Nephron progenitor cell (in vitro differentiated cells): ENCODE measurements around the gene NCAPD3.

Experiments
- DNase-seq: peaks from one replicate; pipeline ENCODE4 v3.0.0; 2021
- H3K27ac Mint-ChIP-seq: 2 replicates; pipeline ENCODE4 v1.8.0; 2021; ENCODE audit warnings: mild to moderate bottlenecking, moderate library complexity, mixed read lengths
- H3K27me3 Mint-ChIP-seq: 2 replicates; pipeline ENCODE4 v1.8.0; 2021; ENCODE audit warnings: mild to moderate bottlenecking, low read depth, mixed read lengths; ENCODE audit not compliant: poor library complexity
- H3K36me3 Mint-ChIP-seq: 2 replicates; pipeline ENCODE4 v1.8.0; 2021; ENCODE audit warnings: low read depth, mixed read lengths
- H3K4me1 Mint-ChIP-seq: 2 replicates; pipeline ENCODE4 v1.8.0; 2021; ENCODE audit warnings: mixed read lengths
- H3K4me3 Mint-ChIP-seq: 2 replicates; pipeline ENCODE4 v1.8.0; 2021; ENCODE audit warnings: mild to moderate bottlenecking, moderate library complexity, mixed read lengths
- H3K9me3 Mint-ChIP-seq: 2 replicates; pipeline ENCODE4 v1.8.0; 2021; ENCODE audit warnings: mild to moderate bottlenecking, moderate library complexity, mixed read lengths
- TF ChIP-seq, protein P1 (sequence below): fragments of 200-600 bp; sonication (generic); IDR thresholded peaks from 2 replicates; pipeline ENCODE4 v1.5.0; 2021; ENCODE audit warnings: antibody characterized with exemption

The NCAPD3 gene

DNA sequence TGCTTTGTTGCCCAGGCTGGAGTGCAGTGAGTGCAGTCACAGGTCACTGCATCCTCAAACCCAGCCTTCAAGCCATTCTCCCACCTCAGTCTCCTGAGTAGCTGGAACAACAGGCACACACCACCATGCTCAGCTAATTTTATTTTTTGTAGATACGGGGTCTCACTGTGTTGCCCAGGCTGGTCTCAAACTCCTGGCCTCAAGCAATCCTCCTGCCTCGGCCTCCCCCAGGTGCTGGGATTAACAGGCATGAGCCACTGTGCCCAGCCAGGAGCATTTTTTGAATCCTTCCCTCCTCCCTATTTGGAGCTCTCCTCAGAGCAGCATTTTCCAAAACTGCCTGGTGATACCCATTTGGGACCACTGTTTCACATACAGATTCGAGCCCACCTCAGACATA lies 77.2 kb downstream of the NCAPD3 start:
- H3K4me3 Mint-ChIP-seq = no peak overlapping the region
- H3K27ac Mint-ChIP-seq = no peak overlapping the region
- peaks cover 87% of the 10 kb centered on the region for H3K36me3 Mint-ChIP-seq
- TF ChIP-seq, protein P1, sequence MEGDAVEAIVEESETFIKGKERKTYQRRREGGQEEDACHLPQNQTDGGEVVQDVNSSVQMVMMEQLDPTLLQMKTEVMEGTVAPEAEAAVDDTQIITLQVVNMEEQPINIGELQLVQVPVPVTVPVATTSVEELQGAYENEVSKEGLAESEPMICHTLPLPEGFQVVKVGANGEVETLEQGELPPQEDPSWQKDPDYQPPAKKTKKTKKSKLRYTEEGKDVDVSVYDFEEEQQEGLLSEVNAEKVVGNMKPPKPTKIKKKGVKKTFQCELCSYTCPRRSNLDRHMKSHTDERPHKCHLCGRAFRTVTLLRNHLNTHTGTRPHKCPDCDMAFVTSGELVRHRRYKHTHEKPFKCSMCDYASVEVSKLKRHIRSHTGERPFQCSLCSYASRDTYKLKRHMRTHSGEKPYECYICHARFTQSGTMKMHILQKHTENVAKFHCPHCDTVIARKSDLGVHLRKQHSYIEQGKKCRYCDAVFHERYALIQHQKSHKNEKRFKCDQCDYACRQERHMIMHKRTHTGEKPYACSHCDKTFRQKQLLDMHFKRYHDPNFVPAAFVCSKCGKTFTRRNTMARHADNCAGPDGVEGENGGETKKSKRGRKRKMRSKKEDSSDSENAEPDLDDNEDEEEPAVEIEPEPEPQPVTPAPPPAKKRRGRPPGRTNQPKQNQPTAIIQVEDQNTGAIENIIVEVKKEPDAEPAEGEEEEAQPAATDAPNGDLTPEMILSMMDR = no peak
- H3K4me1 Mint-ChIP-seq = peaks cover 8% of the 10 kb centered on the region
- no peak for DNase-seq
- peaks cover 19% of the 10 kb centered on the region for H3K9me3 Mint-ChIP-seq
- H3K27me3 Mint-ChIP-seq = no peaks in the 10 kb centered on the region

GRCh38 chr11:134145715-134146114 lies 78.1 kb downstream of the NCAPD3 start:
- DNase-seq = no peak
- H3K4me3 Mint-ChIP-seq = no peak overlapping the region
- no peak overlapping the region for H3K27ac Mint-ChIP-seq
- H3K9me3 Mint-ChIP-seq = peaks cover 19% of the 10 kb centered on the region
- TF ChIP-seq, protein P1 = no peak
- no peaks in the 10 kb centered on the region for H3K27me3 Mint-ChIP-seq
- peaks cover 8% of the 10 kb centered on the region for H3K4me1 Mint-ChIP-seq
- H3K36me3 Mint-ChIP-seq = peaks cover 87% of the 10 kb centered on the region

GRCh38 chr11:134144744-134145143 lies 79.0 kb downstream of the NCAPD3 start:
- no peak overlapping the region for H3K4me3 Mint-ChIP-seq
- peaks cover 8% of the 10 kb centered on the region for H3K4me1 Mint-ChIP-seq
- peak overlapping the region; percentile 46 for H3K27ac Mint-ChIP-seq
- no peaks in the 10 kb centered on the region for H3K27me3 Mint-ChIP-seq
- DNase-seq = no peak
- peaks cover 19% of the 10 kb centered on the region for H3K9me3 Mint-ChIP-seq
- TF ChIP-seq, protein P1 = no peak
- peaks cover 89% of the 10 kb centered on the region for H3K36me3 Mint-ChIP-seq

DNA sequence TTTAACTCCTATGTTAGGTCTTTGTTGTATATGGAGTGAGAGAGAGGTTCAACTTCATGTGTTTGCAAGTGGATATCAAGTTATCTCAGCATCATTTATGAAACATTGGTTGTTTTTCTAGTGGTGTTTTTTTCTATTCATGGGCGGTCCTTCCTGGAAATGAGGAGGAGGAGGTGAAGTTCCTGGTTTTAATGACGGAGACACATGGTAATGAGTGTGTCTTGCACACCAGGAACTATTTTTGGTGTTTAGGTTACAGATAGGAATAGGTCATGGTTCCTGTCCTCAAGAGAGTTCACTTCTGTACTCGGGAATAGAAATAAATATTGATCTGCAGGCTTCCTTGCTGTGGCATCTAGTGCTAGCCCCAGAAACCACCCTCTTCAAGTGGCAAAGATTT lies 80.0 kb downstream of the NCAPD3 start:
- TF ChIP-seq, protein P1 = no peak
- no peak for DNase-seq

DNA sequence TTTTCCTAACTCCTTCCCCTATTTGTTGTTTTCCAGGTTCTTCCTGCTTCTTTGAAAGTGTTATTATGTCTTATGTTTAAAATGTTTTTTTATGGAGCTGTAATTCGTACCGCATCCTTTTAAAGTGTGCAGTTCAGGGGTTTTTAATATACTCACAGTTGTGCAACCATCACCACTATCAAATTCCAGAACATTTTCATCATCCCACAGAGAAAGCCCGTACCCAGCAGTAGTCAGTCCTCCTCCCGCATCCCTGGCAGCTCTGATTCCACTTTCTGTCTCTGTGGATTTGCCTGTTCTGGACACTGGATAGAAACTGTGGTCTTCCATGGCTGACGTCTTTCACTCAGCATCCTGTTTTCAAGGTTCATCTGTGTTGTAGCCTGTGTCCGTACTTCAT lies 81.2 kb downstream of the NCAPD3 start:
- Mint-ChIP-seq H3K27ac (no peak overlapping the region), H3K9me3 (peaks cover 19% of the 10 kb centered on the region), H3K4me1 (peaks cover 13% of the 10 kb centered on the region), H3K4me3 (no peak overlapping the region), H3K36me3 (peaks cover 71% of the 10 kb centered on the region), H3K27me3 (no peaks in the 10 kb centered on the region)
- TF ChIP-seq, protein P1 = no peak
- DNase-seq = no peak

More for the DNA sequence above, 80.0 kb downstream of the NCAPD3 start:
- peaks cover 13% of the 10 kb centered on the region for H3K4me1 Mint-ChIP-seq
- peaks cover 83% of the 10 kb centered on the region for H3K36me3 Mint-ChIP-seq
- no peak overlapping the region for H3K27ac Mint-ChIP-seq
- no peaks in the 10 kb centered on the region for H3K27me3 Mint-ChIP-seq
- peaks cover 19% of the 10 kb centered on the region for H3K9me3 Mint-ChIP-seq
- H3K4me3 Mint-ChIP-seq = no peak overlapping the region

DNA sequence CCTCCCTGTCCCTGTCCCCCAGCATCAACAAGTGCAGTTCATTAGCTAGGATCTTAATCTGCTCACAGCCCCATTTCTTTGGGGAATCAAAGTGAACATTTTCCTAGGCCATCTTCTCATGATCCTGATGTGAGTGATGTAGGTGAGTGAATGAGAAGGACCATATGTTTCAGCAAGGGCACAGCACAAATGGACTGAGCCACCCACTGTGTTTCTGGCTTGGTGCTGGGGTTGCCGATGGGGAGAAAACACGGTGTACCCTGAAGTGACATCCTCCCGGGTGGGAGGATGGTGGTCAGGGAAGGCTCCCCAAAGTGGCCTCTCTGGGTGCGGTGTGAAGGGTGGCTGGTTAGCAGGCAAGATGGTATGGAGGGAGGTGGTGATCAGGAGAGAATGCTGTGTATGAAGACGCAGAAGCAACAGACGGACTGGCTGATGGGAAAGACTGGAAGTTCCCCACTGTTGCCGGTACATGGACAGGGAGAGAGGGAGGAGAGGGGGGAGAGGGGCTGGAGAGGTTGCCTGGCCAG lies 82.7 kb downstream of the NCAPD3 start:
- Mint-ChIP-seq H3K36me3 (peaks cover 69% of the 10 kb centered on the region), H3K27ac (no peak overlapping the region), H3K9me3 (peaks cover 30% of the 10 kb centered on the region), H3K4me3 (no peak overlapping the region), H3K27me3 (no peaks in the 10 kb centered on the region), H3K4me1 (peaks cover 13% of the 10 kb centered on the region)
- TF ChIP-seq, protein P1 = no peak
- no peak for DNase-seq
